ENCODE measurements around the gene NSA2. TPM values are rescaled to one million over a fixed set of nuclear protein-coding genes. Genes with fewer than 3 reads are reported as not detected.

Gene NSA2
- total RNA-seq, 1 experiment from 2014 or later: 75.6 TPM

GRCh38 chr5:74816875-74817274 lies 49.8 kb downstream of the NSA2 start:
- no peaks in the 10 kb centered on the region for H3K9me3 Mint-ChIP-seq
- H3K4me3 Mint-ChIP-seq: peak overlapping the region; percentile 46
- CTCF ChIA-PET: interaction anchor here (0.5 kb wide), 1 partner anchor 84 kb away, joined by 3 read pairs; no protein-coding TSS in a partner anchor
- peaks cover 20% of the 10 kb centered on the region for H3K36me3 Mint-ChIP-seq
- POLR2A ChIA-PET: no interaction called here
- no peak for DNase-seq (ENCODE audit: low spot score)
- peak overlapping the region; percentile 93 for H3K27ac Mint-ChIP-seq
- ATAC-seq: peak; percentile 72
- H3K27me3 Mint-ChIP-seq (ENCODE audit: low read depth): no peaks in the 10 kb centered on the region
- TF ChIP-seq FOXK1 (CRISPR knock-in tag; IDR thresholded peaks at IDR 0.05): 0 out of 2 replicates have a peak, but pooled peaks have one; percentile 31
- 0 out of 2 replicates have a peak, but pooled peaks have one; percentile 24 for TF ChIP-seq SP1 (CRISPR knock-in tag; conservative IDR thresholded peaks at IDR 0.05)
- TF ChIP-seq ZNF232 (CRISPR knock-in tag; IDR thresholded peaks at IDR 0.05): no peak
- peak; percentile 73; the same call in 1 of the 2 replicates for TF ChIP-seq ETV6 (CRISPR knock-in tag; IDR thresholded peaks at IDR 0.05)
- no peak for TF ChIP-seq PREB (CRISPR knock-in tag; IDR thresholded peaks at IDR 0.05; ENCODE audit: borderline replicate concordance)
- TF ChIP-seq CBFB (CRISPR knock-in tag; IDR thresholded peaks at IDR 0.05; ENCODE audit: low read depth): peak; percentile 97
- peaks cover 70% of the 10 kb centered on the region for H3K4me1 Mint-ChIP-seq

GRCh38 chr5:74822288-74822687 lies 55.2 kb downstream of the NSA2 start:
- Mint-ChIP-seq H3K4me1 (peaks cover 87% of the 10 kb centered on the region), H3K36me3 (peaks cover 29% of the 10 kb centered on the region), H3K27me3 (ENCODE audit: low read depth) (no peaks in the 10 kb centered on the region), H3K27ac (peak overlapping the region; percentile 73), H3K4me3 (no peak overlapping the region), H3K9me3 (peaks cover 11% of the 10 kb centered on the region)
- POLR2A ChIA-PET: no interaction called here
- ATAC-seq (no peak), DNase-seq (ENCODE audit: low spot score) (no peak)
- CTCF ChIA-PET: no interaction called here
- TF ChIP-seq NFATC4 (CRISPR knock-in tag; IDR thresholded peaks at IDR 0.05) (no peak), SP1 (CRISPR knock-in tag; conservative IDR thresholded peaks at IDR 0.05) (no peak), PRDM15 (CRISPR knock-in tag; IDR thresholded peaks at IDR 0.05) (no peak), GABPB1 (CRISPR knock-in tag; IDR thresholded peaks at IDR 0.05) (no peak), SMAD3 (CRISPR knock-in tag; IDR thresholded peaks at IDR 0.05; ENCODE audit: borderline replicate concordance) (no peak), ARID4B (CRISPR knock-in tag; IDR thresholded peaks at IDR 0.05; ENCODE audit: borderline replicate concordance) (no peak), TEAD4 (CRISPR knock-in tag; IDR thresholded peaks at IDR 0.05) (no peak), HMGA2 (CRISPR knock-in tag; IDR thresholded peaks at IDR 0.05) (no peak), MXD4 (CRISPR knock-in tag; IDR thresholded peaks at IDR 0.05; ENCODE audit: borderline replicate concordance) (no peak), ZNF121 (CRISPR knock-in tag; IDR thresholded peaks at IDR 0.05) (no peak), CTCF (IDR thresholded peaks at IDR 0.05) (no peak), ATF1 (CRISPR knock-in tag; IDR thresholded peaks at IDR 0.05) (no peak), FOXK1 (CRISPR knock-in tag; IDR thresholded peaks at IDR 0.05) (no peak), ZNF138 (CRISPR knock-in tag; conservative IDR thresholded peaks at IDR 0.05) (no peak), ATF6 (CRISPR knock-in tag; IDR thresholded peaks at IDR 0.05) (no peak), JUN (CRISPR knock-in tag; IDR thresholded peaks at IDR 0.05) (no peak), PRRX2 (CRISPR knock-in tag; IDR thresholded peaks at IDR 0.05) (no peak)

Data from WTC11 (cell line).